B cell (primary cell): ENCODE data around the gene NCK1. TPM values are rescaled to one million over a fixed set of nuclear protein-coding genes. Genes with fewer than 3 reads are reported as not detected.
"Not testable (repeated sequence)": the region's sequence is repeated elsewhere in the genome, so short reads cannot be mapped to it uniquely, and the experiment has no call there.

Experiments used
- ATAC-seq: fragments of 200-7000 bp; cut with Tn5 transposase; one replicate; pipeline ENCODE4 v1.10.0; 2021; ENCODE audit warnings: low read depth, mild to moderate bottlenecking, moderate number of reproducible peaks, moderate library complexity
- CTCF ChIA-PET: fragments of 350-600 bp; sonication (Branson Sonifier 250); formaldehyde crosslinking; loops from one replicate; lab custom pipeline; 2021; ENCODE audit warnings: antibody characterized with exemption, inconsistent platforms; lab: Charles Lee
- POLR2A ChIA-PET: fragments of 350-600 bp; sonication (Branson Sonifier 250); formaldehyde crosslinking; loops from one replicate; lab custom pipeline; 2021; ENCODE audit warnings: antibody characterized with exemption; lab: Charles Lee
- DNase-seq: peaks from one replicate; pipeline ENCODE4 v3.0.0; 2013
- H2AFZ ChIP-seq: 2 replicates; pipeline ENCODE4 v1.6.1; 2012; ENCODE audit warnings: mild to moderate bottlenecking, low read depth, low read length; ENCODE audit not compliant: insufficient read depth, poor library complexity, severe bottlenecking
- H3K27ac ChIP-seq, 2 donors: 1 replicate in 1 of 2; 2 replicates in 1 of 2; pipeline ENCODE4 v1.5.1; 2012 to 2013; ENCODE audit warnings: low read length in 2 of 2, mild to moderate bottlenecking in 2 of 2, moderate library complexity in 1 of 2
- H3K27me3 ChIP-seq, 4 experiments: fragments of 200-600 bp in 1 of 4; sonication (generic) in 1 of 4; replicated peaks in 1 of 4; 1 replicate in 2 of 4; 2 replicates in 2 of 4; pipeline versions ENCODE4 v1.6.1 to v1.7.0; 2013 to 2016; ENCODE audit warnings: low read length in 3 of 4, mild to moderate bottlenecking in 2 of 4, mixed read lengths in 1 of 4, moderate library complexity in 1 of 4; ENCODE audit not compliant: insufficient read depth in 4 of 4, control insufficient read depth in 3 of 4; ENCODE audit errors: control extremely low read depth in 1 of 4
- H3K36me3 ChIP-seq, 2 experiments: replicated peaks in 1 of 2; 1 replicate in 1 of 2; 2 replicates in 1 of 2; pipeline versions ENCODE4 v1.6.1 to v1.7.1; 2013; ENCODE audit warnings: low read length in 1 of 2; ENCODE audit not compliant: insufficient read depth in 2 of 2, control insufficient read depth in 1 of 2; ENCODE audit errors: control extremely low read depth in 1 of 2, extremely low read depth in 1 of 2
- H3K4me1 ChIP-seq, 2 donors: fragments of 200-600 bp in 1 of 2; sonication (generic) in 1 of 2; 1 replicate in 1 of 2; 2 replicates in 1 of 2; pipeline versions ENCODE4 v1.5.1 to v1.6.1; 2013 to 2017; ENCODE audit warnings: low read length in 2 of 2; ENCODE audit not compliant: control insufficient read depth in 2 of 2, insufficient read depth in 2 of 2
- H3K4me2 ChIP-seq: replicated peaks from 2 replicates; pipeline ENCODE3; 2012; ENCODE audit warnings: mild to moderate bottlenecking, low read depth, low read length; ENCODE audit not compliant: poor library complexity, severe bottlenecking
- H3K4me3 ChIP-seq, 5 experiments: fragments of 200-600 bp in 1 of 5; sonication (generic) in 1 of 5; 1 replicate in 3 of 5; 2 replicates in 2 of 5; pipeline versions ENCODE4 v1.5.1 to v1.7.0; 2011 to 2016; ENCODE audit warnings: low read length in 4 of 5, mild to moderate bottlenecking in 4 of 5, low read depth in 2 of 5, control low read depth in 1 of 5, moderate library complexity in 1 of 5; ENCODE audit not compliant: insufficient read depth in 1 of 5; ENCODE audit errors: control extremely low read depth in 1 of 5, extremely low read depth in 1 of 5
- H3K79me2 ChIP-seq: fragments of 200-600 bp; sonication (generic); one replicate; pipeline ENCODE4 v1.6.0; 2016; ENCODE audit warnings: low read length; ENCODE audit not compliant: control insufficient read depth, insufficient read depth
- H3K9ac ChIP-seq: fragments of 200-600 bp; sonication (generic); 2 replicates; pipeline ENCODE4 v1.6.1; 2017; ENCODE audit warnings: mild to moderate bottlenecking, low read length, moderate library complexity
- H3K9me3 ChIP-seq, 3 donors: one replicate each; pipeline versions ENCODE4 v1.6.1 to v1.7.1; 2013; ENCODE audit warnings: low read length in 2 of 3; ENCODE audit not compliant: control insufficient read depth in 2 of 3, insufficient read depth in 1 of 3; ENCODE audit errors: control extremely low read depth in 1 of 3
- H4K20me1 ChIP-seq: 2 replicates; pipeline ENCODE4 v1.6.0; 2012; ENCODE audit warnings: mild to moderate bottlenecking, low read length; ENCODE audit not compliant: insufficient read depth, control insufficient read depth, poor library complexity, severe bottlenecking
- H3K27ac Mint-ChIP-seq: one replicate; pipeline ENCODE4 v1.8.0; 2021; ENCODE audit warnings: mixed read lengths
- H3K27me3 Mint-ChIP-seq: one replicate; pipeline ENCODE4 v1.8.0; 2021; ENCODE audit warnings: mixed read lengths
- H3K4me1 Mint-ChIP-seq: one replicate; pipeline ENCODE4 v1.8.0; 2021; ENCODE audit warnings: mixed read lengths
- H3K4me3 Mint-ChIP-seq: one replicate; pipeline ENCODE4 v1.8.0; 2021; ENCODE audit warnings: mixed read lengths
- H3K9me3 Mint-ChIP-seq: one replicate; pipeline ENCODE4 v1.8.0; 2022; ENCODE audit warnings: mixed read lengths; ENCODE audit not compliant: insufficient read depth
- CTCF ChIP-seq: fragments of 200-600 bp; IDR thresholded peaks from one replicate; pipeline ENCODE4 v1.8.0; 2022; ENCODE audit warnings: antibody characterized with exemption, mild to moderate bottlenecking
- EZH2 ChIP-seq: IDR thresholded peaks from 2 replicates; pipeline ENCODE4 v1.6.1; 2012; ENCODE audit warnings: borderline replicate concordance, low read depth, mild to moderate bottlenecking, moderate library complexity, low read length; ENCODE audit not compliant: insufficient read depth, poor library complexity, severe bottlenecking
- WGBS: methylation state at CpG from one replicate; pipeline ENCODE4 v1.1.5; 2013; ENCODE audit warnings: missing lambda C conversion rate; ENCODE audit not compliant: insufficient coverage; 5-methylcytosine and 5-hydroxymethylcytosine counted together
- intact Hi-C: fragments of 100-400 bp; cut with micrococcal nuclease; formaldehyde crosslinking; loops from one replicate; pipeline ENCODE4 v1.10.0; 2022
- polyA plus RNA-seq: library from polyadenylated mRNA; depleted of rRNA; stranded (reverse); fragments of >200 nt; gene quantifications from 2 replicates; pipeline ENCODE4 v1.2.3, GENCODE V29; 2012
- total RNA-seq, 2 donors: library from RNA; stranded (reverse); fragments of 120-200 nt in 1 of 2; gene quantifications; 1 replicate in 1 of 2; 2 replicates in 1 of 2; pipeline versions ENCODE4 v1.2.3 to v1.2.4, GENCODE V29; 2013 to 2022

Gene NCK1
- total and polyA plus RNA-seq, 2 donors (not counting 1 experiment from before 2014, with no cell fraction given): 12.6 to 32.4 TPM

GRCh38 chr3:136893848-136894443, 31.9 kb downstream of the NCK1 start:
- peaks cover 39% of the 10 kb centered on the region for H4K20me1 ChIP-seq
- TF ChIP-seq EZH2: no peak
- TF ChIP-seq CTCF: no peak

GRCh38 chr3:136897171-136897570, 35.2 kb downstream of the NCK1 start:
- WGBS: no CpG with 5 or more reads among the region's 1 CpG
- H3K4me1 Mint-ChIP-seq: peaks cover 76% of the 10 kb centered on the region
- H3K27ac ChIP-seq, POLR2A ChIA-PET, H3K9me3 Mint-ChIP-seq, H3K4me2 ChIP-seq, H2AFZ ChIP-seq, H3K4me3 ChIP-seq, H3K4me3 Mint-ChIP-seq, H3K36me3 ChIP-seq, H3K27me3 Mint-ChIP-seq, DNase-seq, intact Hi-C loops, H3K9me3 ChIP-seq, H3K27me3 ChIP-seq, H3K27ac Mint-ChIP-seq, ATAC-seq, H3K9ac ChIP-seq: not testable (repeated sequence)
- CTCF ChIA-PET: interaction anchor here (1.1 to 1.7 kb wide), 2 partner anchors 117 to 145 kb away, joined by 4 read pairs; partner anchors contain the start of gene STAG1
- Histone ChIP-seq H3K79me2 (peaks cover 91% of the 10 kb centered on the region), H4K20me1 (peaks cover 28% of the 10 kb centered on the region), H3K4me1 (peaks cover 24 to 58% of the 10 kb centered on the region in 2 donors)

More at GRCh38 chr3:136893848-136894443, 31.9 kb downstream of the NCK1 start:
- Histone ChIP-seq H3K36me3 (peaks cover 1 to 6% of the 10 kb centered on the region in 2 experiments), H3K9ac (no peak overlapping the region), H3K9me3 (peaks cover 0 to 14% (median 0%) of the 10 kb centered on the region in 3 donors), H3K4me3 (no peak overlapping the region), H3K4me2 (no peak overlapping the region), H3K27ac (no peak overlapping the region), H3K79me2 (peaks cover 94% of the 10 kb centered on the region), H2AFZ (no peak overlapping the region), H3K4me1 (peaks cover 19 to 34% of the 10 kb centered on the region in 2 donors), H3K27me3 (no peaks in the 10 kb centered on the region)
- intact Hi-C loops: no loop called here
- CTCF ChIA-PET: interaction anchor here (0.9 kb wide), 1 partner anchor 35 kb away, joined by 3 read pairs; no protein-coding TSS in a partner anchor
- 100% methylated on average over 1 of the region's 5 CpGs for WGBS
- Mint-ChIP-seq H3K27me3 (no peaks in the 10 kb centered on the region), H3K4me3 (peak overlapping the region; percentile 1), H3K27ac (no peak overlapping the region), H3K9me3 (no peaks in the 10 kb centered on the region), H3K4me1 (peaks cover 53% of the 10 kb centered on the region)
- POLR2A ChIA-PET: no interaction called here
- ATAC-seq: no peak
- no peak for DNase-seq
